HCT116 (cell line): ENCODE measurements around the gene ARFGAP3.

Source experiments
- CTCF ChIP-seq, 3 experiments: fragments of 200-600 bp in 1 of 3; sonication (generic) in 1 of 3; IDR thresholded peaks in 2 of 3; conservative IDR thresholded peaks in 1 of 3; 2 replicates each; pipeline ENCODE4 v1.5.1; 2012 to 2017; ENCODE audit warnings: low read depth in 2 of 3, low read length in 2 of 3, antibody characterized with exemption in 1 of 3, borderline replicate concordance in 1 of 3, control low read depth in 1 of 3, mild to moderate bottlenecking in 1 of 3, mixed read lengths in 1 of 3, mixed run types in 1 of 3, moderate library complexity in 1 of 3; ENCODE audit not compliant: insufficient read depth in 1 of 3
- EZH2 ChIP-seq: fragments of 200-600 bp; sonication (generic); IDR thresholded peaks from 2 replicates; pipeline ENCODE4 v1.6.1; 2017; ENCODE audit warnings: antibody characterized with exemption, mixed run types
- POLR2A ChIP-seq: IDR thresholded peaks from 2 replicates; pipeline ENCODE4 v1.7.0; 2011; ENCODE audit warnings: borderline replicate concordance; ENCODE audit not compliant: insufficient read depth, insufficient read length; ENCODE audit errors: extremely low read depth
- POLR2AphosphoS5 ChIP-seq: IDR thresholded peaks from 2 replicates; pipeline ENCODE4 v1.6.1; 2011; ENCODE audit warnings: mild to moderate bottlenecking, low read depth, low read length, moderate library complexity

- no peak for TF ChIP-seq CTCF (IDR thresholded peaks at IDR 0.05 in 2 of 3, conservative IDR thresholded peaks at IDR 0.05 in 1 of 3; ENCODE audit: borderline replicate concordance in 1 of 3, insufficient read depth in 1 of 3, low read depth in 2 of 3, low read length in 2 of 3)
- TF ChIP-seq POLR2A, result no peak
- TF ChIP-seq EZH2, result no peak
- TF ChIP-seq POLR2AphosphoS5, result no peak
Measured at GRCh38 chr22:42805998-42806830, 50.9 kb downstream of the ARFGAP3 start.
